Esophagus muscularis mucosa (tissue), 4 donors: Measurements from ENCODE around the gene BCL2L13. TPM values are rescaled to one million over a fixed set of nuclear protein-coding genes. Genes with fewer than 3 reads are reported as not detected.
A peak's percentile ranks its signal among the peaks of the same experiment; 100 is the strongest.
"Not testable (repeated sequence)": the region's sequence is repeated elsewhere in the genome, so short reads cannot be mapped to it uniquely, and the experiment has no call there.

Experiments
- DNase-seq: peaks from one replicate; pipeline ENCODE4 v3.0.0-alpha.2; 2017; ENCODE audit errors: extremely low spot score
- H3K27ac ChIP-seq, 4 donors: fragments of 200-600 bp; sonication (generic); replicated peaks in 1 of 4; 1 replicate in 3 of 4; 2 replicates in 1 of 4; pipeline ENCODE4 v1.5.1; 2016 to 2019; ENCODE audit warnings: mild to moderate bottlenecking in 1 of 4
- H3K27me3 ChIP-seq, 4 donors: fragments of 200-600 bp; sonication (generic); one replicate each; pipeline versions ENCODE4 v1.5.1 to v1.6.0; 2016 to 2019
- H3K36me3 ChIP-seq, 4 donors: fragments of 200-600 bp; sonication (generic); one replicate each; pipeline ENCODE4 v1.5.1; 2016 to 2019
- H3K4me1 ChIP-seq, 4 donors: fragments of 200-600 bp; sonication (generic); one replicate each; pipeline ENCODE4 v1.5.1; 2016 to 2019
- H3K4me3 ChIP-seq, 4 donors: fragments of 200-600 bp; sonication (generic); 1 replicate in 2 of 4; 2 replicates in 2 of 4; pipeline ENCODE4 v1.5.1; 2016 to 2019; ENCODE audit warnings: mild to moderate bottlenecking in 4 of 4, moderate library complexity in 1 of 4
- H3K9me3 ChIP-seq, 4 donors: fragments of 200-600 bp; sonication (generic); 1 replicate in 3 of 4; 2 replicates in 1 of 4; pipeline ENCODE4 v1.5.1; 2016 to 2019
- EP300 ChIP-seq: sonication (generic); formaldehyde crosslinking; IDR thresholded peaks from one replicate; pipeline ENCODE4 v1.6.1; 2017; ENCODE audit warnings: antibody characterized with exemption
- POLR2A ChIP-seq: fragments of 450-650 bp; IDR thresholded peaks from one replicate; pipeline ENCODE4 v1.6.1; 2017; ENCODE audit warnings: antibody characterized with exemption, moderate library complexity, mild to moderate bottlenecking, low read depth
- POLR2AphosphoS5 ChIP-seq, 2 donors: sonication (generic); formaldehyde crosslinking; IDR thresholded peaks; one replicate each; pipeline ENCODE4 v1.6.1; 2017; ENCODE audit warnings: antibody characterized with exemption in 2 of 2
- WGBS: methylation state at CpG from one replicate; pipeline ENCODE4 v1.1.5; 2018; 5-methylcytosine and 5-hydroxymethylcytosine counted together
- intact Hi-C: fragments of 100-400 bp; cut with DNase I; formaldehyde crosslinking; loops from one replicate; pipeline ENCODE4 v1.15.1; 2023
- total RNA-seq, 4 donors: library from RNA; depleted of rRNA; stranded (reverse); fragments of >200 nt; gene quantifications; one replicate each; pipeline versions ENCODE4 v1.1.0 to v1.2.1, GENCODE V29; 2016
- TF ChIP-seq, protein P1 (sequence below), 3 experiments: fragments of 200-600 bp in 2 of 3; fragments of 450-650 bp in 1 of 3; sonication (generic) in 2 of 3; IDR thresholded peaks; one replicate each; pipeline ENCODE4 v1.5.1; 2017 to 2019; ENCODE audit warnings: antibody characterized with exemption in 3 of 3, mild to moderate bottlenecking in 2 of 3, moderate library complexity in 1 of 3

Gene BCL2L13
- total RNA-seq, 4 donors from 2014 or later: 102 to 199 (median 133) TPM

- DNase-seq: no peak
- TF ChIP-seq, protein P1, sequence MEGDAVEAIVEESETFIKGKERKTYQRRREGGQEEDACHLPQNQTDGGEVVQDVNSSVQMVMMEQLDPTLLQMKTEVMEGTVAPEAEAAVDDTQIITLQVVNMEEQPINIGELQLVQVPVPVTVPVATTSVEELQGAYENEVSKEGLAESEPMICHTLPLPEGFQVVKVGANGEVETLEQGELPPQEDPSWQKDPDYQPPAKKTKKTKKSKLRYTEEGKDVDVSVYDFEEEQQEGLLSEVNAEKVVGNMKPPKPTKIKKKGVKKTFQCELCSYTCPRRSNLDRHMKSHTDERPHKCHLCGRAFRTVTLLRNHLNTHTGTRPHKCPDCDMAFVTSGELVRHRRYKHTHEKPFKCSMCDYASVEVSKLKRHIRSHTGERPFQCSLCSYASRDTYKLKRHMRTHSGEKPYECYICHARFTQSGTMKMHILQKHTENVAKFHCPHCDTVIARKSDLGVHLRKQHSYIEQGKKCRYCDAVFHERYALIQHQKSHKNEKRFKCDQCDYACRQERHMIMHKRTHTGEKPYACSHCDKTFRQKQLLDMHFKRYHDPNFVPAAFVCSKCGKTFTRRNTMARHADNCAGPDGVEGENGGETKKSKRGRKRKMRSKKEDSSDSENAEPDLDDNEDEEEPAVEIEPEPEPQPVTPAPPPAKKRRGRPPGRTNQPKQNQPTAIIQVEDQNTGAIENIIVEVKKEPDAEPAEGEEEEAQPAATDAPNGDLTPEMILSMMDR (IDR thresholded peaks at IDR 0.05): no peak
- no peak for TF ChIP-seq POLR2AphosphoS5 (IDR thresholded peaks at IDR 0.05)
- TF ChIP-seq POLR2A: no peak
- TF ChIP-seq EP300: no peak
- Histone ChIP-seq H3K27ac (peak overlapping the region; percentile 97 to 100 (median 98)), H3K9me3 (no peaks in the 10 kb centered on the region), H3K36me3 (no peaks in the 10 kb centered on the region), H3K4me1 (peaks cover 20 to 30% (median 24%) of the 10 kb centered on the region in 4 donors), H3K4me3 (peak overlapping the region; percentile 81 to 88 (median 82)), H3K27me3 (no peaks in the 10 kb centered on the region)
- intact Hi-C loops: loop anchor here (2.0 to 10.0 kb wide), 3 partner anchors 69 to 463 kb away; partner anchors contain the start of gene SLC25A18
- WGBS: 2% methylated on average over 10 of the region's 10 CpGs
Observed at GRCh38 chr22:17638182-17638431, 450 bp upstream of the BCL2L13 start.

- Histone ChIP-seq H3K36me3 (peaks cover 0 to 2% (median 0%) of the 10 kb centered on the region in 4 donors), H3K4me3 (peak overlapping the region; percentile 81 to 88 (median 82)), H3K9me3 (no peaks in the 10 kb centered on the region), H3K27ac (peak overlapping the region; percentile 97 to 100 (median 98)), H3K4me1 (peaks cover 20 to 30% (median 24%) of the 10 kb centered on the region in 4 donors), H3K27me3 (no peaks in the 10 kb centered on the region)
- TF ChIP-seq, protein P1 (IDR thresholded peaks at IDR 0.05): no peak
- no peak for TF ChIP-seq EP300
- no peak for TF ChIP-seq POLR2AphosphoS5 (IDR thresholded peaks at IDR 0.05)
- no peak for TF ChIP-seq POLR2A
- no peak for DNase-seq
- intact Hi-C loops: loop anchor here (2.0 to 10.0 kb wide), 3 partner anchors 68 to 464 kb away; partner anchors contain the start of gene SLC25A18
- 8% methylated on average over 8 of the region's 8 CpGs for WGBS
Observed at GRCh38 chr22:17639247-17639741, 737 bp downstream of the BCL2L13 start.

DNA sequence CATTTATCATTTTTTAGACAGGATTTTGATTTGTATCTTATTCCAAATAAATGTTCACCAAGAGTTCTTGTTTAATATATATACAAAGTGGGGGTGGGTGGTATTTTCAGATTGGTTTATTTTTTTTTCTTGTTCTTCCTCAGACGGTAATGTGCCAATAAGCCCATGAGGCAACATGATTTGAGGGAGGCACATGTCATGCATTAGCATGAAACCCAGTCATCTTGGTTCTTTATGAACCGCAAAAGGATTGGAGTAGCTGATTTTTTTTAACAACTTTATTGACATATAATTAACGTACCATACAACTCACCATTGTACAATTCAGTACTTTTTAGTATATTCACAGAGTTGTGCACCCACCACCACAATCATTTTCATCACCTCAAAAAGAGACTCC lies 2.7 kb downstream of the BCL2L13 start:
- Histone ChIP-seq H3K4me3 (no peak overlapping the region), H3K27ac (no peak overlapping the region), H3K9me3 (no peaks in the 10 kb centered on the region), H3K4me1 (peaks cover 20 to 30% (median 24%) of the 10 kb centered on the region in 4 donors), H3K27me3 (no peaks in the 10 kb centered on the region), H3K36me3 (peaks cover 0 to 9% (median 0%) of the 10 kb centered on the region in 4 donors)
- DNase-seq: no peak
- TF ChIP-seq, protein P1 (IDR thresholded peaks at IDR 0.05): no peak
- no peak for TF ChIP-seq POLR2A
- TF ChIP-seq EP300: no peak
- TF ChIP-seq POLR2AphosphoS5 (IDR thresholded peaks at IDR 0.05): no peak
- intact Hi-C loops: no loop called here
- 64% methylated on average over 3 of the region's 3 CpGs for WGBS

GRCh38 chr22:17642357-17642756 lies 3.8 kb downstream of the BCL2L13 start:
- intact Hi-C loops, H3K9me3 ChIP-seq, H3K4me3 ChIP-seq, H3K27me3 ChIP-seq, H3K27ac ChIP-seq, DNase-seq, H3K36me3 ChIP-seq: not testable (repeated sequence)
- peaks cover 19 to 30% (median 23%) of the 10 kb centered on the region in 4 donors for H3K4me1 ChIP-seq
- WGBS: 95% methylated on average over 4 of the region's 4 CpGs

- Histone ChIP-seq H3K4me3 (no peak overlapping the region), H3K36me3 (peaks cover 0 to 15% (median 3%) of the 10 kb centered on the region in 4 donors), H3K9me3 (no peaks in the 10 kb centered on the region), H3K27me3 (no peaks in the 10 kb centered on the region), H3K27ac (no peak overlapping the region), H3K4me1 (no peaks in the 10 kb centered on the region)
- DNase-seq: no peak
- no peak for TF ChIP-seq POLR2A
- no peak for TF ChIP-seq EP300
- TF ChIP-seq, protein P1 (IDR thresholded peaks at IDR 0.05): no peak
- TF ChIP-seq POLR2AphosphoS5 (IDR thresholded peaks at IDR 0.05): no peak
- intact Hi-C loops: no loop called here
- 89% methylated on average over 5 of the region's 5 CpGs for WGBS
Observed at GRCh38 chr22:17647452-17647851, 8.9 kb downstream of the BCL2L13 start.
